Kidney epithelial cell (primary cell): ENCODE data around the gene CD74. TPM values are rescaled to one million over a fixed set of nuclear protein-coding genes. Genes with fewer than 3 reads are reported as not detected.

Experiments
- DNase-seq: peaks from one replicate; pipeline ENCODE4 v3.0.0-alpha.2; 2010; ENCODE audit warnings: low read depth
- H3K27me3 ChIP-seq: 2 replicates; pipeline ENCODE4 v1.6.0; 2011; ENCODE audit warnings: low read length; ENCODE audit not compliant: control insufficient read depth, insufficient read depth
- H3K36me3 ChIP-seq: 2 replicates; pipeline ENCODE4 v1.5.1; 2011; ENCODE audit warnings: low read length; ENCODE audit not compliant: control insufficient read depth, insufficient read depth
- H3K4me3 ChIP-seq: 2 replicates; pipeline ENCODE4 v1.5.1; 2011; ENCODE audit warnings: low read depth, mild to moderate bottlenecking, control low read depth, low read length
- CTCF ChIP-seq: IDR thresholded peaks from 2 replicates; pipeline ENCODE4 v1.5.1; 2011; ENCODE audit warnings: mild to moderate bottlenecking, moderate library complexity, low read length, control low read depth, inconsistent platforms; ENCODE audit not compliant: insufficient read depth, poor library complexity, severe bottlenecking
- total RNA-seq: library from RNA; depleted of rRNA; stranded (reverse); fragments of >200 nt; gene quantifications from 2 replicates; pipeline ENCODE4 v1.2.3, GENCODE V29; 2015

The CD74 gene
- total RNA-seq, 1 donor from 2014 or later = 119 TPM

DNA sequence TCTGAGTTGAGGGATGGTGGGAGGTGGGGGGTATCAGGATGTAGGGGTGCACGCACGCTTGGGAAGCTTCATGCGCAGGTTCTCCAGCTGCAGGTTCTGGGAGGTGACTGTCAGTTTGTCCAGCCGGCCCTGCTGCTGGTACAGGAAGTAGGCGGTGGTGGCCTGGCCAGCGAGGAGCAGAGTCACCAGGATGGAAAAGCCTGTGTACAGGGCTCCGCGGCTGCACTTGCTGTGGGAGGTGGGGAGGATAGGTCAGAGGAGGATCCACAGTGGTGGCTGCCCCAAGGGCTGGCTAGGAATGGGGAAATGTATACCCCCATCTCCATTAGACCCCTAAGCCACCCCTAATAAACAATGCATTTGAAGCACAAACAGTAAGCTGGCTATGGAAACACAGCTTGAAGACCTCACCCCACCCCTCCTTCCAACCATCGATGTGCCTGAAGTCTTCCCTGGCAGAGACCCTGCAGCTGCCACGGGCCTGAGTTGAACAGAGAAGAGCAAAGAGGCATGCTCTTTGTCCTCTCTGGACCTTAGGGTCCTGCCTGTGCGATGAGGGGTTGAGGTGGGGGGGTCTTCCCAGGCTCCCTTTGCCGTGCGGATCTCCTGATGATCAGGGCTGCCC, 5.5 kb downstream of the CD74 start:
- no peak for DNase-seq
- no peak overlapping the region for H3K4me3 ChIP-seq
- peaks cover 2% of the 10 kb centered on the region for H3K36me3 ChIP-seq
- TF ChIP-seq CTCF = no peak
- no peaks in the 10 kb centered on the region for H3K27me3 ChIP-seq

DNA sequence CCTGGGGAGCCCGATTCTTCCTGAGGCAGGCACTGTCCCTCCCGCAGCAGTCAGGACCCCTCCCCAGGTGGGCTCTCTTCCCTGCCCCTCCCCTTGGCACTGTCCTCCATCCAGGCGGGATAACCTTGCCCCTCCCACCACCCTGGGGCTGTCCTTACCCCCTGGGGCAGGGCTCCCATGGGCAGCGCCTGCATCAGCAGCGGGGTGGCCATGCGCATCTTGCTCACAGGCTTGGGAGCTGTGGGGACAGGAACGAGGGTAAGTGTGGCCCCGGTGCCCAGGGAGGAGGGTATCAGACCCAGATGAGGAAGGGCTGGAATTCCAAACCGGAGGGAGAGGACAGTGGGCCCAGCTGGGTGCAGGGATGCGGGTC, 6.0 kb downstream of the CD74 start:
- Histone ChIP-seq H3K27me3 (no peaks in the 10 kb centered on the region), H3K4me3 (no peak overlapping the region), H3K36me3 (peaks cover 2% of the 10 kb centered on the region)
- DNase-seq = no peak
- no peak for TF ChIP-seq CTCF

DNA sequence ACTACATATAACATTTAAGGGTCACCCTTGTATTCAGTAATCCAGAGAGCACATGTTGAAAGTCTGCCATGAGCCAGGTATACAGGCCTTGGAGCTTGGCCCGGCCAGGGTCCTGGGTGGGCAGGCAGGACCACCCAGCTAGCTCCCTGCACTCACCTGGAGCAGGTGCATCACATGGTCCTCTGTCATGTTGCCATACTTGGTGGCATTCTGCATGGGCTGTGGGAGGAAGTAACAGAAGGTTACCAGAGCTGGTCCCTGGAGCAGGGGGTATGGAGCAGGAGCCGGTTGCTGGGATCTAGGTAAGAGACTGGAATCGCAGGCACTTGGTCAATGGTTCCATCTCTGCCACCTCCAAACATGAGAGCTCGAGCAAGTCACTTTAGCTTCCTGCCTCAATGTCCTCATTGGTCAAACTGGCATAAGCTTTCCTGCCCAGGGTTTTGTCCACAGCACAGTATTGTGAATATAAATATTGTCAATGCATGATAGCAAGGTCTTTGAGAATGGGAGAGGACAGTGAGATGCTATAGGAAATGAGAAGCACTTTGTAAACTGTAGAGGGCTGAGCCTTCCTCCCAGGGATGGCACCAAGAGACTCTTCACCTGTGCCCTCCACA, 6.5 kb downstream of the CD74 start:
- no peak for TF ChIP-seq CTCF
- Histone ChIP-seq H3K4me3 (no peak overlapping the region), H3K36me3 (peaks cover 2% of the 10 kb centered on the region), H3K27me3 (no peaks in the 10 kb centered on the region)
- no peak for DNase-seq

DNA sequence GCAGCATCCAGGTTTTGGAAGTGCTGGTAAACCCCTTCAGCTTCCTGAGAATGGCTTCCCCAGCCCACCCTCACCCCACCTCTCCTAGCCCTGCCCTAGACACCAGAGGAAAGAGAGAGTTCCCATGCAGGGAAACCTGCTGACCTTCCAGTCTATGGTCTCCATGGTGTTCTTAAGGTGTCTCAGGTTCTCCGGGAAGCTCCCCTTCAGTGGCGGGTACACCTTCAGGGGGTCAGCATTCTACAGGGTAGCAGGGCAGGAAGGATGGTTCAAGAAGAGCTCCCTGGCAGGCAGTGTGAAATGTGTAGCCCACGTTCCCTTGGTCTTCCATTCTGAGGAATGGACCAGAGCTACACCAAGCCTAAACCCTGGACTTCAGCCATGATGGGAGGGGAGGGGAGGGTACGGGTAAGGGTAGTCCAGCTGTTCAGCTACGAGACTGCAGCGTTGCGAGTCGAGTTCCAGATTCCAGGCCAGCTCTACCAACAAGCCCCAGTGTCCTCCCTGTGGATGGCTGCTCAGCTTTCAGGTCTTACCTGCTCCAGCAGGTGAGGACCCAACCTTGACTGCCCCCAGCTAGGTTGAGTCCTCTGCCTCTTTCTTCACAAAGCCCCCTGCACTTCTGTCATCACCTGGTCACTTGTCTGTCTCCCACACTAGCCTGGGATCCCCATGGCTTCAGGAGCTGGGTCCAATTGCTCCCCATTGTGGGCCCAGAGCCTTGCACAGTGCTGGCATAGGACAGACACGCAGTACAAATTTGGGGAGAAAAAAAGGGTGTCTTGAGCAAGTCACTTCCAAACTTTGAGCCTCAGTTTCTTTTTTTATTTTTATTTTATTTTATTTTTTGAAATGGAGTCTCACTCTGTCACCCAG, 7.5 kb downstream of the CD74 start:
- H3K4me3 ChIP-seq = no peak overlapping the region
- peaks cover 2% of the 10 kb centered on the region for H3K36me3 ChIP-seq
- no peak for DNase-seq
- TF ChIP-seq CTCF = no peak
- no peaks in the 10 kb centered on the region for H3K27me3 ChIP-seq

DNA sequence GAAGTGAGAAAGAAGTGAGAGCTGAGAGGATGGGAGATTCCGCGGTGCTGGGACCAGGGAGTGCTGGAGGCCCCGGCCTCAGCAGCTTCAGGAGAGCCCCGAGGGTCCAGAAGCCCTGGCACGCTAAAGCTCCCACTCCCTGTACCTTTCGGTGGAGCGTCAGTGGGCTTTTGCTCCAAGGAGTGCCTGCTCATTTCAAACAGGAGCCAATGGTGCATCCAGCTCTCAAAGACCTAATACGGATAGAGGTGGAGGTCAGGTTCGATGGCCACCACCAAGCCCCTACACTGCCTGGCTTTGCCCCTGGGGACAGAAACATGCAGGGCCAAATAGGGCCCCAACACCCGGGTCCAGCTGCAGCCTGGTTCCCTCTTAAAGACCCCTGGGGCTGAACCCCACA, 8.2 kb downstream of the CD74 start:
- no peak for DNase-seq
- TF ChIP-seq CTCF = no peak
- no peak overlapping the region for H3K4me3 ChIP-seq

More for the DNA sequence above, 8.2 kb downstream of the CD74 start:
- H3K36me3 ChIP-seq = peaks cover 2% of the 10 kb centered on the region
- H3K27me3 ChIP-seq = no peaks in the 10 kb centered on the region
